COLO829 (cell line): Measurements from ENCODE around the gene EFNA4.

Experiments used
- DNase-seq: peaks from one replicate; pipeline ENCODE4 v3.0.0; 2012; ENCODE audit warnings: low spot score

EFNA4 gene

DNA sequence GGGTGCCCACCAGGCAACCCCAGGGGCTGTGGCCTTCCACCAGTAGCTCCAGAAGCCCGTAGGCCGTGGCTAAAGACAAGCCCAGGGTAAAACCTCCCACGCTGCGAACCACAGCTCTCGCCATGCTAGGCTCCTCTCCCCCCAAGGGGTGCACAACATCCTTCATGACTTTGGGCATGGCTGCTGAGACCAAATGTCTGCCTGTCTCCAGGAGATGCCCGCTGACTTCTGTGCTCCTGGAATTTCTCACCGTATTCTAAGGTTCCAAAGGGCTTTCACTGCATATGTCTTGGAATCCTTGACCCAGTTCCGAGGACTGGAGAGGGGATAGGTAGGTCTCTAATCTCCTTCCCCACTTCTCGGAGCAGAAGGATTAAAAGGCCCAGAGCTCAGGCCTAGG lies 30.0 kb upstream of the EFNA4 start, which contains the start of the genes DCST1 and DCST2:
DCST1 (plus strand) TSS at position 301 of the 400 bp plus-strand sequence. CDS start 213 bp downstream, outside the sequence.
DCST2 (minus strand) TSS at position 258 of the 400 bp plus-strand sequence; CDS start at position 178, 80 bp downstream.
- no peak for DNase-seq

DNA sequence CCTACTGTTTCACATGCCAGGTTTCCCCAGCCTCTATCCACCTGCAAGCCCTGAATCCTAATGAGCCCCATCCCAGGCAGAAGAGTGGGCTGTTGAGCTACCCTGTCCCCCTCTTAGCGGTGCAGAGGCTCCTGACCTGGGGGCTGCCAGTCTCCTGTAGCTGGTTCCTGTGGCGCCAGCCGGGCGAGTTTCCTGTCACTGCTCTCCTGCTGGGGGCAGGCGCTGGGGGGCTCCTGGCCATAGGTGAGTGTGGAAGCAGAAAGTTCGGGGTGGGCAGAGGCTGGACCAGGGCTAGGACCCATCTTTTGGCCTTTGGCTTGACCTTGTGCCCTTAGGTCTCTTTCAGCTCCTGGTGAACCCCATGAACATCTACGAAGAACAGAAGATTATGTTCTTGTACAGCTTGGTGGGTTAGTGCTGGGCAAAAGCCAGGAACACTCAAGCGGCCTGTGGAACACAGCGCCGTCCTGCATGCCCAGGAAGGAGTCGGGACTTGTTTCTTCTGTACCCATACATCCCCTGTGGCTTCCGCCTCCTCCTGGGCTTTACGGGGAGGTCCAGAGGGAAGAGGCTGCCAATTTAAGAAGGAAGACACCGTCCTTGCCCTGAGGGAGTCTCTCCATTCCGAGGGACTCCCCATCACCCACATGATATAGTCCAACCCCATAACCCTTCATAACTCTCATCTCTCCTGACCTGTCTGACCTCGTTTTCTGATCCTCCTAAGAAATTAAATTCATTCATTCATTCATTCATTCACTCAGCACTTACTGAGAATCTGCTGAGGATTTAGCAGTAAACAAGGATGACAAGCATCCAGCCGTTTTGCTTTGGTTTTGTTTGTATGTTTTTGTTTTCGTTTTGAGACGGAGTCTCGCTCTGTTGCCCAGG lies 29.0 kb upstream of the EFNA4 start:
- DNase-seq, result no peak

GRCh38 chr1:155035936-155036335 lies 27.6 kb upstream of the EFNA4 start:
- DNase-seq, result no peak

GRCh38 chr1:155037043-155037442 lies 26.5 kb upstream of the EFNA4 start:
- no peak for DNase-seq

- DNase-seq, result no peak
These were observed 25.6 kb upstream of the EFNA4 start for GRCh38 chr1:155037851-155038441.

DNA sequence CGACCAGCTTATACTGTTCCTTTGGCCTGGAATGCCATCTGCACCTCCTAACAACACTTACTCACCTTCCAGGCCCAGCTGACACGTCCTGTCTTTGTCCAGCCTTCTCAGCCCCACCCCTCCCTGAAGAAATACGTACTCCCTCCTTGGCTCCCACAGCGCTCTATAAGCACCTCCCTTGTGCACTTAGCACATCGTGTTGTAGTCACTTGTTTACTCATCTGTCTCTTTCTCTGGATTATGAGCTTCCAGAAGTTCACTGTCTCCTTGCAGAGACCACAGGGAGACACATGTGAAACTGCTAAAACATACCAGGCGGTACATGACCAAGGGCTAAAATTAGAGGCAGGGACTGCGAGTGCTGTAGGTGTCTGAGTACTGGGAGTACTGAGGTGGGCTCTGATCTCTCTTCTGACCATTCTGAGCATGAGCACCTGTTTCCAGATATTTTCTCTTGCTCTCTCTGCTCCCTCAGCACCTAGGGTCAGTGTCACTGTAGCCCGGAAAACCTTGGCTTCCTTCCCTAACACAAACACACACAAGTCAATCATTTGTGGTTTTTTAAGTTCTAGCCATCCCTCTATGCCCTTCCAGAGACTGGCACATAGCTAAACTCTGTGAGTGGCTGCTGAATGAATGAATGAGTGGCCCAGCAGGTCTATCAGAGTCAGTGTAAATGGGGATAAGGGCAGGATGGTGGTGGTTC lies 24.8 kb upstream of the EFNA4 start:
- DNase-seq, result no peak

GRCh38 chr1:155039308-155039669 lies 24.3 kb upstream of the EFNA4 start:
- DNase-seq, result no peak

- no peak for DNase-seq
These were observed 23.0 kb upstream of the EFNA4 start for GRCh38 chr1:155040358-155041093.

- DNase-seq, result no peak
These were observed 20.8 kb upstream of the EFNA4 start for GRCh38 chr1:155042789-155043188.

DNA sequence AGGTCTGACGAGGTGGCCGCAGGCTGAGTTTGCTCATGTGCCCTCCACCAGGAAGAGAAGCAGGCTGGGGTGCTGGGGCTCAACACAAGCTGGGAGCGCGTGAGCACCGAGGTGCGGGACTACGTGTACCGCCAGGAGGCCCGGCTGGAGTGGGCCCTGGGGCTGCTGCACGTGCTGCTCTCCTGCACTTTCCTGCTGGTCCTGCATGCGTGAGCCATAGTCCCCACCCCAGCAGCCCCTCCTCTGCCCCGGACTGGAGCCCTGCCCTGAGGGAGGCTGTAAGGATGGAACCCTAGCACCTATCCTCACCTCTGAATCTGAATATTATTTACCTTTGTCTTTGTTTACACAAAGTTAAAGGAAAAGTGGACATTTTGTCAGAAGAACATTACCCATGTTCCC lies 20.2 kb upstream of the EFNA4 start:
- no peak for DNase-seq

- no peak for DNase-seq
These were observed 19.7 kb upstream of the EFNA4 start for GRCh38 chr1:155043793-155044192.

GRCh38 chr1:155044365-155044764 lies 19.2 kb upstream of the EFNA4 start:
- no peak for DNase-seq

DNA sequence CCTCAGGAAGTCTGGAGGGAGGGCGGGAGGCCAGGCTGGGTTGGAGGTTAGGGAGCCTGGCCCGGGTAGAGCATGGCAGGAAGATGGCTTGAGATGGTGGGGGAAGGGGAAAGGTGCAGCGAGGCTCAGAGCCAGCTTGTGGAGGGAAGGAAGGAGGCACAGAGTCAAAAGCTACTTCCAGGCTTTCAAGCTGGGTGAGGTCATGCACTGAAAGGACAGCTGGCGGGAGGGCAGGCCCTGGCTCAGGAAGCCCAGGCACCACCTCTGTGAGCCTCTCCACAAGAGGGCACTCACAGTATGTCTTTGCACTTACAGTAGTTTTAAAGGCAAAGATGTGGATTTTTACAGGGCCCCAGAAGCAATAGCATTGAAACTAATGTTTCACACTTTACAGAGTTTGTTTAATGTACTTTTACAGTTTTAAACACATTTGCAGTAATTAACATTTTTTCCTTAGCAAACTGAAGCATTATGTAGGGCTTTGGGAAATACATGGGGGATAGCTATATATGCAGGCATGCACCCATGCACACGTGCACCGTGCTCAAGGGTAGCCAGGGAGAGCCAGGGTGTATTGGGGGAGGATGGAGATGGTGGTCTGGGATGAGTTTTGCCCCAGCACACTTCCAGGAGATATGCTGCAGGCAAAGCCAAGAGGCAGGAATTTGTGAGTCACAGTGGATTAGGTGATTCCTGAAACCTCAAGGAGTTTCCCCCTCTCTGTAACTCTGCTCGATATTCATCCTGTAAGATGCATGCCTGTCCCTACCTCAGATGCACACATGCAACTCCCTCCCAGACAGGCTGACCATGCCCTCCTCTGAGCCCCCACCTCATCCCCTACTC lies 18.5 kb upstream of the EFNA4 start:
- DNase-seq, result peak; percentile 85

- no peak for DNase-seq
These were observed 14.8 kb upstream of the EFNA4 start for GRCh38 chr1:155048449-155049334.

DNA sequence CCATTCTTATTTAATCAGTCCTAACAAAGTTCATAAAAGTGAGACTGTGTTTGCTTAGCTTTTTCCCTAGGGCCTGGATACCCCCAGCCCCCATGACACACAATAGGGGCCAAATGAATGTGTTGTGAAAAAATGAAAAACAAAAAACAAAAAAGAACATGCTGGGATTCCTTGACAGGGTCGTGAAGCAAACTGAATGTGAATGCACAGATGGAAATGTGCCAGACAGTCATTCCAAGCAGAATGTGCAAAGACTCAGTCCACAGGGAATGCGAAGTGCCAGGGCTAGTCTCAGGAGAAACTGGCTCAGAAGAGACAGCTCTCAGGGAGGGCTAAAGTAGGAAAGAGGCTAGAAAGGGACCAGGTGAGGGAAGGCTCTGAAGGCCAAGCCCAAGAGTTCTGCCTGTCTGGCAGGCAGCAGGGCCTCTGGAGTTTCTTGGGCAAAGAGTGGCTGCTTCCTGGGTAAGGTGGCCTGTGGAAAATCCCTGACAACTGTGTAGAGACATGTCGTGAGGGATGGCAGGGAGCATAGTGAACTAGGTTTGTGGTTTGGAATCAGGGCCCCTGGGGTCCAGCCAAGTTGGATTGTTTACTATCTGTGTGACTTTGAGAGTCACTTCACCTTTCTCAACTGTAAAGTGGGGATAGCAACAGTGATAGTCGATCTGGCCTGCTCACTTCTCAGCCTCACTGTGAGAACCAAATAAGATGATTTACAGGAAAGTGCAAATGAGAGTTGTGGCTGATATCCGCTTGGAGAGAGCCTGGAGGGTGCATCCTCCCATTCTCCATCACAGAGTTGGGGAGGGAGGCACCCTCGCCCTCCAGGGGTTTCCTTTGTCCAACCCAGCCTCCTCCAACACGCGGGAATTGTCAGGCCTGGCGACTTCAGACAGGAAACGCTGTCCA lies 13.6 kb upstream of the EFNA4 start:
- DNase-seq, result peak; percentile 27

DNA sequence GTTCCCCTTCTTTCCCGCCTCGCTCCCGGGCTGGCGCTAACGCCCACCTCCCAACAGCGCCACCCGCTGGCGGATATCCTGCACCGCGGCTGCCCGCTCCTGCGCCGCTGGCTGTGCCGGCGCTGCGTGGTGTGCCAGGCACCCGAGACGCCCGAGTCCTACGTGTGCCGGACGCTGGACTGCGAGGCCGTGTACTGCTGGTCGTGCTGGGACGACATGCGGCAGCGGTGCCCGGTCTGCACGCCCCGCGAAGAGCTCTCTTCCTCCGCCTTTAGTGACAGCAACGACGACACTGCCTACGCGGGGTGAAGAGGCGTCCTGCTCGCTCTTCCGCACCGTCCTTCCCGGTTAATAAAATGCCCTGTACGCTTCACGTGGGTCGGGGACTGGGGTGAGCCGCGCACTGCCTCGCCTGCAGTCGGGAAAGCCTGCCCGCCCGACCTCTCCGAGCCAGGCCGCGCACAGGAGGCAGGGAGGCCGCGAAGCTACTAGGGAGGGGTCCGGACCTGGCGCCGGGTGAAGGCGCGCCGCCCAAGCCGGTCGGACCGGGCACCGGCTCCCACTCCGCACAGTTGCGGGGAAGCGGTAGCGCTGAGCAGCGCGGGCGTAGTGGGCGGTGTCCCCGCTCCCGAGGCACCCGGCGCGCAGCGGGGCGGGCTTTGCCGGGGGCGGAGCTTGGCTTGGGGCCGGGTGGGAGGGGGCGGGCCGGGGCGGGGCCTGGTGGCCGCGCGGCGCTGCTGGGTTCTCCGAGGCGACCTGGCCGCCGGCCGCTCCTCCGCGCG lies 12.8 kb upstream of the EFNA4 start, which contains the start of gene ADAM15:
ADAM15 (plus strand) TSS at position 757 of the 782 bp plus-strand sequence. CDS start 71 bp downstream, outside the sequence.
- peak; percentile 97 for DNase-seq

- DNase-seq, result no peak
These were observed 12.2 kb upstream of the EFNA4 start for GRCh38 chr1:155051342-155051776.
